ENCODE results near the gene NRIP2.

NRIP2 gene

DNA sequence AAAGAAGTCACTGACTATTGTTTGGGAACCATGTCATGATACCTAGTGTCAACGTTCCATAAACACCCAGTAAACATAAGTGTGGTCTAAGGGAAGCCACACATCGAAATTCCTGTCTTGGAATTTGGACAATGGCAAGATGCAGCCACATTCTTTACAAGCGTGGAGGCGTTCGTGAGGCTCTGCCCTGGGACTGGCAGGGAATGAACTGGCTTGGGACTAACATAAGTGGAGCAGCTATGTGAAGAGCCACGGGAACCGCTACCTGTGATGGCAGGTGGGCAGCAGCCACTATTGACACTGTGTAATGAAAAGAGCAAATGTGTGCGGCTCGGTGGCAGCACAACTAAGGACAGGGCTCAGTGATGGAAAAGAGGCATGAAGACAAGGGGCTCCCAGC, 10.0 kb upstream of the NRIP2 start:
- no peak for DNase-seq

GRCh38 chr12:2842948-2843347, 8.1 kb upstream of the NRIP2 start:
- no peak for DNase-seq

GRCh38 chr12:2841056-2841650, 6.3 kb upstream of the NRIP2 start:
- DNase-seq: no peak

DNA sequence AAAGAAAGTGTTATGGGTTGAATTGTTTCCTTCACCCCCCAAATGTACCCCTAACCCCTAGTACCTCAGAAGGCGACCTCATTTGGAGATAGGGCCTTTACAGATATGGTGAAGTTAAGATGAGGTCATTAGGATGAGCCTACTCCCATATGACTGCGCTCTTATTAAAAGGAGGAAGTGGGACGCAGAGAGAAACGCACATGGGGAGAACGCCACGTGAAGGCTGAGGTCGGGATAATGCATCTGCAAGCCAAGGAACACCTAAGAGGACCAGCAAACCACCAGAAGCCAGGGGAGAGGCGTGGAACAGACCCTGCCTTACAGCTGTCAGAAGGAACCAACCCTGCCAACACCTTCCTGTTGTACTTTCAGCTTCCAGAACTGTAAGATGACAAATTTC, 1.7 kb upstream of the NRIP2 start:
- DNase-seq: no peak

GRCh38 chr12:2835691-2836403, 1.0 kb upstream of the NRIP2 start:
- DNase-seq: peak; percentile 62

DNA sequence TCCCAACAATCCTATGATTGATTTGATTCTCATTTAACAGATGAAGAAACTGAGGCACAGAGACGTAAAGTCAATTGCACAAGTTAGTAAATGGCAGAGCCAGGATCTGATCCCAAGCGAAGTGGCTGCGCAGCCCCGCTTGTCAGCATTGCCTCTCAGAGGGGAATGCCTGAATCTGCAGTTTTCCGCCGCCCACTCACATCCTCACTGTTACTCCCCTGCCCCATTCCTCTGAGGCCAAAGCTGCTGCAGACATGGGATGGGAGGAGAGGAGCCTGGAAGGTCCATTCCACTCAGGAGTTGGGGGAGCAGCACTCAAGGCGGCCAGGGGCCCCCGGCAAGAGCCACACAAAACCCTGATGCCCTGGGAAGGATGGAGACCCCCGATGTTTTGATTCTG, 1.0 kb downstream of the NRIP2 start:
- DNase-seq: no peak

- DNase-seq: no peak
These were observed 1.5 kb downstream of the NRIP2 start for GRCh38 chr12:2833327-2833726.

GRCh38 chr12:2832550-2833127, 2.2 kb downstream of the NRIP2 start:
- DNase-seq: no peak

DNA sequence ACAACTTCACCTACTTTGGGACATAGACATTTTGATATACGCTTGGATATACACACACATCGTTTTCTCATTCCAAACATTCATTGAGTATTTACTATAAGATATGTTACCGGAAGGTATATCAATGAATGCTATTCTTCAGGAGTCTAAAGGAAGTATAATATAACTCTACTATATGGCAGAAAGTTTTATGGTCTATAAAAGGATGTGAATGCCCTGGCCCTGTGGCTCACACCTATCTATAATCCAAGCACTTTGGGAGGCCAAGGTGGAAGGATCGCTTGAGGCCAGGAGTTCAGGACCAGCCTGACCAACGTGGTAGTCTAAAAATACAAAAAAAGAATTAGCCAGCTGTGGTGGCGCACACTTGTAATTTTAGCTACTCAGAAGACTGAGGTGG, 5.6 kb downstream of the NRIP2 start:
- no peak for DNase-seq

GRCh38 chr12:2826721-2827515, 7.9 kb downstream of the NRIP2 start:
- peak; percentile 93 for DNase-seq

DNA sequence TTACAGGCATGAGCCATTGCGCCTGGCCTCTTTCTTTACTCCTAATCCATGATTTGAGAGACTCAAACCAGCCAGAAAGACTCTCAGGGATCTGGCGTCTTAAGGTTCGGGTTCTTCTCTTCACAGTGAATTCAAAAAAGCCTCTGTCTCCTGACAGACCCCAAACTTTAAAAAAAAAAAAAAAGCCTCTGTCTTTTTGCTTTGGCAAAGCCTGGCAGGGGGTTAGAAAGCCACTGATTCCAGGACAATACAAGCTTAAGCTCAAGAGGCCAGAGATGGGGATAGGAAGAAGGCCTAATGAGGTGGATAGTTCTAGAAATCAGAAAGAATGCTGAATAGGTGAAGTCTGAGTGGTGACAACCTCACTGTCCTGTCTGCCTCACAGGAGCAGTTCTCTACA, 8.8 kb downstream of the NRIP2 start:
- DNase-seq: no peak

- DNase-seq: no peak
These were observed 9.7 kb downstream of the NRIP2 start for GRCh38 chr12:2825132-2825531.

DNA sequence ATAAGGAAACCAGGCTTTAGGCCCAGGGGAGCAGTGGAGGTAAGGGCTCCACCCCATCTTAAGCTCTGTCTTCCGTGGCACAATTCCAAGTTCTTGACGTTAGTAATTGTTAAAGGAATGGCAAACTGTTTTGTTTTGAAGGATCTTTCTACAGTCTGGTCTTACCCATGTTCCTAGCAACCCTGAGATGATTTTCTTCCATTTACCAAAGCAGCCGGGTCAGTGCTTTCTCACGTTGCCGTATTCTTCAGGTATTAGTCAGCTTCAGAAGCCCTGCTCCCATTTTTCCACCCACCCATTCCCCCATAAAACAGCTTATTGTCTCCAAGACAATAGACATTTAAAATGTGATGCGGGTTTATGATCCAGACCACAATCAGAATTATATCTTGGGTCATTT, 10.3 kb downstream of the NRIP2 start:
- no peak for DNase-seq

DNA sequence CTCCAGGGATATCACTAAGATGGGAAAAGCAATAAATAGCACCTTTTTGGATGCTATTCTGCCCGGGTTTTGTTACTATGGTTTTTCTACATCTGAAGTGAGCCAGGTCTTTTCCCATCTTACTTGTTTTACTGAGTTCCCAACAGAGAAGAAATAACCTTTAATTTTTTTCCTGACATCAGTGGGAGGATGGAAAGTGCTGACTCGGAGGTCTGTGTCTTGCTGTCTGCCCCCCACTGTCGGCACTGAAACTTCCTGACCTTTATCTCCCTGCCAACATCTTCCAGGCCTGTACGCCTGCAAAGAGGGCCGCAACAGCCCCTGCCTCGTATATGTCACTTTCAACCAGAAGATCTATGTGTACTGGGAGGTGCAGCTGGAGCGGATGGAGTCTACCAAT, 11.4 kb downstream of the NRIP2 start:
- DNase-seq: no peak

DNA sequence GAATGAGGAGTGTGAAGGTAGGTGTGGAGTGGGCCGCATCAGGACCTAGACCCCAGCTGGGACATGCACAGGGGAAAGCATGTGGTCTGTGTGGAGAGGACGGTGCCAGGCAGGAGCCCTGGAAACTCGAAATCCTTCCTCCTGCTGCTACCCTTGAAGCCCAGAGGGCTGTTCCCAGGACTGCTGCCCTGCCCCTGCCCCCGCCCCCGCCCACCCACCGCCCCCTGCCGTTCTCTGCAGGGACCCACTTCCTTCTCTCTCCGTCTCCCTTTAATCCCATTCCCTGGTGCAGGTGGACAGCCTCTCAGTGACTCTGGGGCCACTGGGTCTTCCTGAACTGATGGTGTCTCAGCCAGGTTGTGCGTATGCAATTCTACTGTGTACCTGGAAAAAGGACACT, 14.4 kb downstream of the NRIP2 start:
- no peak for DNase-seq

GRCh38 chr12:2819810-2820209, 15.0 kb downstream of the NRIP2 start:
- no peak for DNase-seq

GRCh38 chr12:2813214-2814185, 21.3 kb downstream of the NRIP2 start:
- peak; percentile 71 for DNase-seq

GRCh38 chr12:2812290-2813213, 22.3 kb downstream of the NRIP2 start, which contains the start of gene ITFG2:
TSS of gene ITFG2 (plus strand) at chr12:2812668. CDS start at chr12:2812761, 93 bp downstream.
- DNase-seq: peak; percentile 100

DNA sequence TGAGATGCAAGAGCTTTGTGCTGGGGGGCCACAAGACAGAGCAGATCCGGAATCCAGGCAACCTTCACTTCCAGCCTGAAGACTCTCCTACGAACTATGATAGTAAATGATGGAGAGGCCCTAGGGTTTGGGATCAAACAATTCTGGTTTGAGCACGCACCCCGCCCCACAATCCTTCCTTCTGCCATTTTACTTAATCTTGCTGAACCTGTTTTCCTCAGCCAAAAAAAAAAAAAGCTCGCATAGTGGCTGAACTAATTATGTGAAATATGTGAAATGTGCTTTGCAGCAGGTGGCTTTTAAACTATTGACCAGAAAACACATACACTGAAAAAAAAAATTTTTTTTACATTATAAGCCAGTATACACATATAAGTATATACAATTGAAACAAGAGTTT, 23.0 kb downstream of the NRIP2 start:
- DNase-seq: no peak

DNA sequence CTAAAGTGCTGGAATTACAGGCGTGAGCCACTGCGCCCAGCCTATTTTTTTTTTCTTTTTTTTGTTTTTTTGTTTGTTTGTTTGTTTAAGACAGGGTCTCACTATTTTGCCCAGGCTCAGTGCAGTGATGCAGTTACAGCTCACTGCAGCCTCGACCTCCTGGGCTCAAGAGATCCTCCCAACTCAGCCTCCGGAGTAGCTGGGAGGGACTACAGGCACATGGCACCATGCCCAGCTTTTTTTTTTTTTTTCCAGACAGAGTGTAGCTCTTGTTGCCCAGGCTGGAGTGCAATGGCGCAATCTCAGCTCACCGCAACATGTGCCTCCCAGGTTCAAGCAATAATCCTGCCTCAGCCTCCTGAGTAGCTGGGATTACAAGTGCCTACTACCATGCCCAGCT, 28.1 kb downstream of the NRIP2 start:
- no peak for DNase-seq

GRCh38 chr12:2805143-2805520, 29.7 kb downstream of the NRIP2 start:
- DNase-seq: no peak

Measured in NCI-H146 (cell line).